WTC11 (cell line): Measurements from ENCODE around the gene AKAP6.

Experiments
- CREM ChIP-seq: sonication (generic); formaldehyde crosslinking; IDR thresholded peaks from 2 replicates; pipeline ENCODE4 v1.8.1; 2022; ENCODE audit warnings: mild to moderate bottlenecking, missing genetic modification reagents, moderate library complexity
- JUN ChIP-seq: sonication (generic); formaldehyde crosslinking; IDR thresholded peaks from 2 replicates; pipeline ENCODE4 v1.8.0; 2023; ENCODE audit warnings: mild to moderate bottlenecking, missing genetic modification reagents
- PRRX2 ChIP-seq: fragments of 250-450 bp; sonication (Bioruptor Pico); IDR thresholded peaks from 2 replicates; pipeline ENCODE4 v1.8.0; 2021; ENCODE audit warnings: mild to moderate bottlenecking
- SMAD4 ChIP-seq: sonication (generic); formaldehyde crosslinking; IDR thresholded peaks from 2 replicates; pipeline ENCODE4 v1.8.0; 2022; ENCODE audit warnings: mild to moderate bottlenecking, missing genetic modification reagents
- SOX15 ChIP-seq: fragments of 250-450 bp; sonication (Bioruptor Pico); IDR thresholded peaks from 2 replicates; pipeline ENCODE4 v1.9.0; 2021; ENCODE audit warnings: mild to moderate bottlenecking
- TP53 ChIP-seq: sonication (generic); formaldehyde crosslinking; IDR thresholded peaks from 2 replicates; pipeline ENCODE4 v1.8.1; 2023; ENCODE audit warnings: mild to moderate bottlenecking, missing genetic modification reagents
- ZBTB21 ChIP-seq: sonication (generic); formaldehyde crosslinking; IDR thresholded peaks from 2 replicates; pipeline ENCODE4 v1.8.1; 2023; ENCODE audit warnings: mild to moderate bottlenecking, missing genetic modification reagents, borderline replicate concordance
- ZNF232 ChIP-seq: sonication (generic); formaldehyde crosslinking; IDR thresholded peaks from 2 replicates; pipeline ENCODE4 v1.8.0; 2022; ENCODE audit warnings: mild to moderate bottlenecking, missing genetic modification reagents
- TF ChIP-seq, protein P1 (sequence below): fragments of 200-600 bp; IDR thresholded peaks from 2 replicates; pipeline ENCODE4 v1.8.0; 2022; ENCODE audit warnings: antibody characterized with exemption
- TF ChIP-seq, protein P2 (sequence below): sonication (generic); formaldehyde crosslinking; IDR thresholded peaks from 2 replicates; pipeline ENCODE4 v1.8.0; 2022; ENCODE audit warnings: missing genetic modification reagents

DNA sequence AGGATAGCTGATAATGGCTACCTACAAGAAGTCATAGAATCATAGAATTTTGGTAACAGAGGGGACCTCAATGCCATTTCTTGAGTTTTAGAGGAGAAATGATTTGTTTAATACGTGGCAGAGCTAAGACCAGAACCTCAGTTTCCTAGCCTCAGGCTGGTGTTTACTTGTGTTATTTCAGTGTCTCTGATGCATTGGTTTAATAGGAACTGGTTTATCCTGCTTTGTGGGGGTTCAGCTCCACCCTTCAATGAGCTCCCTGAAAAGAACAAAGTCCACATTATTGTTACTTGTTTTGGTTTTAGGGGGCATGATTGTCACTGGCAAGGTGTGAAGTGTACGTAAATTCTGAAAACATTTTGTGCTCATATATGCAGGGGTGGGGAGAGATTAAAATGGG is 55.4 kb downstream of the AKAP6 start:
- TF ChIP-seq, protein P1, sequence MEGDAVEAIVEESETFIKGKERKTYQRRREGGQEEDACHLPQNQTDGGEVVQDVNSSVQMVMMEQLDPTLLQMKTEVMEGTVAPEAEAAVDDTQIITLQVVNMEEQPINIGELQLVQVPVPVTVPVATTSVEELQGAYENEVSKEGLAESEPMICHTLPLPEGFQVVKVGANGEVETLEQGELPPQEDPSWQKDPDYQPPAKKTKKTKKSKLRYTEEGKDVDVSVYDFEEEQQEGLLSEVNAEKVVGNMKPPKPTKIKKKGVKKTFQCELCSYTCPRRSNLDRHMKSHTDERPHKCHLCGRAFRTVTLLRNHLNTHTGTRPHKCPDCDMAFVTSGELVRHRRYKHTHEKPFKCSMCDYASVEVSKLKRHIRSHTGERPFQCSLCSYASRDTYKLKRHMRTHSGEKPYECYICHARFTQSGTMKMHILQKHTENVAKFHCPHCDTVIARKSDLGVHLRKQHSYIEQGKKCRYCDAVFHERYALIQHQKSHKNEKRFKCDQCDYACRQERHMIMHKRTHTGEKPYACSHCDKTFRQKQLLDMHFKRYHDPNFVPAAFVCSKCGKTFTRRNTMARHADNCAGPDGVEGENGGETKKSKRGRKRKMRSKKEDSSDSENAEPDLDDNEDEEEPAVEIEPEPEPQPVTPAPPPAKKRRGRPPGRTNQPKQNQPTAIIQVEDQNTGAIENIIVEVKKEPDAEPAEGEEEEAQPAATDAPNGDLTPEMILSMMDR, result no peak
- TF ChIP-seq SOX15 (CRISPR knock-in tag) (no peak), JUN (CRISPR knock-in tag) (no peak), CREM (no peak), TP53 (no peak), ZNF232 (CRISPR knock-in tag) (no peak), ZBTB21 (CRISPR knock-in tag) (no peak), SMAD4 (no peak), PRRX2 (CRISPR knock-in tag) (no peak)
- TF ChIP-seq, protein P2, sequence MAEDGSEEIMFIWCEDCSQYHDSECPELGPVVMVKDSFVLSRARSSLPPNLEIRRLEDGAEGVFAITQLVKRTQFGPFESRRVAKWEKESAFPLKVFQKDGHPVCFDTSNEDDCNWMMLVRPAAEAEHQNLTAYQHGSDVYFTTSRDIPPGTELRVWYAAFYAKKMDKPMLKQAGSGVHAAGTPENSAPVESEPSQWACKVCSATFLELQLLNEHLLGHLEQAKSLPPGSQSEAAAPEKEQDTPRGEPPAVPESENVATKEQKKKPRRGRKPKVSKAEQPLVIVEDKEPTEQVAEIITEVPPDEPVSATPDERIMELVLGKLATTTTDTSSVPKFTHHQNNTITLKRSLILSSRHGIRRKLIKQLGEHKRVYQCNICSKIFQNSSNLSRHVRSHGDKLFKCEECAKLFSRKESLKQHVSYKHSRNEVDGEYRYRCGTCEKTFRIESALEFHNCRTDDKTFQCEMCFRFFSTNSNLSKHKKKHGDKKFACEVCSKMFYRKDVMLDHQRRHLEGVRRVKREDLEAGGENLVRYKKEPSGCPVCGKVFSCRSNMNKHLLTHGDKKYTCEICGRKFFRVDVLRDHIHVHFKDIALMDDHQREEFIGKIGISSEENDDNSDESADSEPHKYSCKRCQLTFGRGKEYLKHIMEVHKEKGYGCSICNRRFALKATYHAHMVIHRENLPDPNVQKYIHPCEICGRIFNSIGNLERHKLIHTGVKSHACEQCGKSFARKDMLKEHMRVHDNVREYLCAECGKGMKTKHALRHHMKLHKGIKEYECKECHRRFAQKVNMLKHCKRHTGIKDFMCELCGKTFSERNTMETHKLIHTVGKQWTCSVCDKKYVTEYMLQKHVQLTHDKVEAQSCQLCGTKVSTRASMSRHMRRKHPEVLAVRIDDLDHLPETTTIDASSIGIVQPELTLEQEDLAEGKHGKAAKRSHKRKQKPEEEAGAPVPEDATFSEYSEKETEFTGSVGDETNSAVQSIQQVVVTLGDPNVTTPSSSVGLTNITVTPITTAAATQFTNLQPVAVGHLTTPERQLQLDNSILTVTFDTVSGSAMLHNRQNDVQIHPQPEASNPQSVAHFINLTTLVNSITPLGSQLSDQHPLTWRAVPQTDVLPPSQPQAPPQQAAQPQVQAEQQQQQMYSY (CRISPR knock-in tag), result no peak
